ENCODE data around the gene SLC26A5.
"Not testable (repeated sequence)": the region's sequence is repeated elsewhere in the genome, so short reads cannot be mapped to it uniquely, and the experiment has no call there.

GRCh38 chr7:103399687-103400086 is 46.3 kb downstream of the SLC26A5 start:
- TF ChIP-seq POLR2AphosphoS5 (IDR thresholded peaks at IDR 0.05; ENCODE audit: low read depth, low read length); CTCF (IDR thresholded peaks at IDR 0.05); TCF7L2 (IDR thresholded peaks at IDR 0.05; ENCODE audit: low read depth, low read length); SIN3A (IDR thresholded peaks at IDR 0.05; ENCODE audit: borderline replicate concordance, insufficient read depth, low read depth, low read length); REST (IDR thresholded peaks at IDR 0.05; ENCODE audit: insufficient read depth in 1 of 2, low read depth in 2 of 2, low read length in 1 of 2): not testable (repeated sequence)
